AG08395 (cell line): ENCODE data around the gene BRSK2.
"Not testable (repeated sequence)": the region's sequence is repeated elsewhere in the genome, so short reads cannot be mapped to it uniquely, and the experiment has no call there.

Source experiments
- DNase-seq: peaks from one replicate; pipeline ENCODE4 v3.0.0; 2012; ENCODE audit warnings: mixed read lengths, low spot score

BRSK2 gene

GRCh38 chr11:1501421-1502167, 111.9 kb downstream of the BRSK2 start:
- no peak for DNase-seq

DNA sequence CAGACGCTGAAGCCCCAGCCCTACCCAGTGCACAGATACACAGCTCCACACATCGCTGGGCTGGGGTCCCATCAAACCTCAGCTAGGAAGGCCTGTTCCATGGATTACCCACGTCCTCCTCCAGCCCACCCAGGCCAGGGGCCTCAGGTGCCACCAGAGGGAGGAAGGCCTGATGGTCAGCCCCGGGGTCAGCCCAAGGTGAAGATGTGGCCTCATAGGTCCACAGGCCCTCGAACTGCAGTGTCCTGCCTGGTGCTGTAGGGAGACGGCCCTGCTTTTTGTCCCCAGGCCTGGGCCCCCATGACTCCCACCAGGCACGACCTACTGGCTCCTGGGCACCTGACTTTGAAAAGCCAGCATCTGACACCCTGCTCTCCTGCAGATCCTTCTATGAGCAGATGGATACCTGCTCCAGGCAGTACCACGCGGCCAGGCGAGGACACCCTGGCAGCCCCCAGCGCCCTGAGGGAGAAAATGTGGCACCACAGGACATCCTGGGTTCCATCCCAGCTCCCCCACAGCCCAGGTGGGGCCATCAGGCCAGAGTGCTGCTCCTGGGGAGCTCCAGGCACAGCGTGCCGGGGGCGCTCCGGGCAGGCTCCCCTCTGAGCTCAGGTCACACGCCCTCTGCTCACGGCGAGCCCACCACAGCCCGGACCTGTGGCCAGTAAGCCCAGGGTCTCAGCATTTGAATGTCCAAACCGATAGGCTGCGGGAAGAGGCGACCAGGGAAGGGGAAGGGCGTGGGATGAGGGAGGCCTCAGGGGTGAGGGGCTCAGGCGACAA, 112.6 kb downstream of the BRSK2 start:
- no peak for DNase-seq

DNA sequence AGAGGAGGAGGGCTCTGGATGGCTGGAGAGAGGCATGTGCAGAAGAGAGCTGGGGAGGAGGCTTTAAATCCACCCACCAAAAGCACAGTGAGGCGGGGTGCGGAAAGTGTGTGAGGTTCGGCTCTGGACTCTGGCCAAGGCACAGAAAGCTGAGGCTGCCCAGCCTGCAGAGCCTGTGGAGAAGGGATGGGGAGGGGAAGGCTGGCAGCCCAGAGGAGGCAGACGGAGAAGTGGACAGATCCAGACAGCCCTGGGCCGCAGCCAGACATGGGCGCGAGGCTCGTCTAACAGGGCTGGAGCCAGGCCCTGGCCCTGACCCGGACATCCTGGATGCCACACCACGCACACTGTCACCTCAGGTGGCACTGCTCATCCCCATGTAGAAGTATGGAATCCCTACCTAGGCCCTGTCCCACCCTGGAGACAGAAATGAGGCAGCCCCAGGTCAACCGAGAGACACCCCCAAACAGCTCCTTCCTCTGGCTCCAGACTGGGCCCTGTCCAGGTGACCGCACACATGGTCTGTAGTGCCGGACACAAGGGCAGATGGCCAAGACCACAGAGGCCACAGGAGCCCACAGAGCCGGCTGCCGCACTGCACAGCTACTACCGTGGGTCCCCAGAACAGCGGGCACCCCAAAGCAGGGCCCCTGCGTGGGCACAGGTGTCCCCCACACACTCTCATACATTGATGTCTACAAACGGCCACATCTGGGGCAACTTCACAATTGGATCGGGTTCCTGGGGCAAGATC, 113.4 kb downstream of the BRSK2 start:
- DNase-seq, result no peak

DNA sequence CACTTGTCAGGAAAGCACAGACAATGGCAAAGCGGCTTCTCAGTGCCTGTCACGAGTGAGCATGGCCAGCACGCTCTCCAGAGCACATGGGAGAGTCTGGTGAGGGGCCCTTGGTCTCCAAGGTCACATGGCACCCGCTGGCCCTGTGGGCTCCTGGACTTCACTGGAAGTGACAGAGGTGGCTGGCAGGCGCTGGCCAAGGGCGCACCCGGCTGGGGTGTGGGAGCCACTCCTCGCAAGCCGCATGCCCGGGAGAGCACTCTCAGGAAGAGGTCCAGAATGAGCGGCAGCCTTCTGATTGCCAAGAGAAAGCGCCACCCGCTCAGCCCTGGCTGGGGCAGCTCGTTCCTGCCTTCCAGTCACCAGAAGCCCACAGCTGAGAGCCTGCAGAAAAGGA, 114.0 kb downstream of the BRSK2 start:
- DNase-seq, result no peak

DNA sequence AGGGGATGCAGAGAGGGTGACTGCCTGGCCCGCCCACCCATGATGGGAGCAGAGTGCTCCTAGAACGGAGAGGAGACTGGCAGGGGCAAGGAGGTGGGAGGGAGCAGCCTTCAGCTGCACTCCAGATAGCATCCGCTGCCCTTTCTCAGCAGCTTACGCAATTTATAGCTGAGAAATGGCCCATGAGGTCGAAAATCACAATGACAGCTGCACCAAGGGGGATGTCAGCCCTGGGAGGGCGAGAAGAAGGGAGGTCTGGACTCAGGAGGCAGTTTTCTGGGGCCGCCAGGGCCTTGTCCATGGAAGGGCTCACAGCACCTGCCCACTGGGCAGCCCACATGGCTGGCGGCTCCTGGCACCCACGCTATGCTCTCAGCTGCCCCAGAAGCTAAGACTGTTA, 114.4 kb downstream of the BRSK2 start:
- no peak for DNase-seq

DNA sequence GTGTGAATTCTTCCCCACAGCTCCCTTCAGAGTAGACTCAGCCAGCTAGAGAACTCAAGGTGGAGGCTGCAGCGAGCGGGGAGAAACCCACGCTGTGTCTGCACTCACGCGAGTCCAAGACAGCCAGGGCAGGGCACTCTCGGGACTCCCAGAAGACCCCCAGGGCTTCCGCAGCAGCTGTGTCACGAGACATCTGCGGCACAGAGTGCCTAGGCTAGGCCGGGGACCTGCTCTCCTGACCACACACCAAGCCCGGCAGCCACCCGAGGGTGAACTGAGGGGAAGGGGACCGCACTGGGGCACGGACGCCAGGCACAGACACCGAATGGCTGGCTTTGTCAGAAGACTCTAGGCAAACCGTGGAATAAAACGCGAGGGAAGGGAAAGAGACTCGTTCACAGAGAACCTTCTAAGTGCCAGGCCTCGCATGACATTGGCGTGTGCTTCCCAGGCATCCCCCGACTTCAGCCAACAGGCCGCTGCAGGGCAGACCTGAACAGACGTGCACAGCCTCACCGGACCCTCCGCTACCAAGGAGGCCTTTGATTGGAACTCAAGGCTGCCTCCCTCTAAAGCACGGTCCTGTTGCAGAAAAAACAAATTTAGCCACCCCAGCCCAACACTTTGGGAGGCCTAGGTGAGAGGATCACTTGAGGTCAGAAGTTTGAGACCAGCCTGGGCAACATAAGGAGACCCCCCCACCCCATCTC, 115.0 kb downstream of the BRSK2 start:
- DNase-seq, result no peak

DNA sequence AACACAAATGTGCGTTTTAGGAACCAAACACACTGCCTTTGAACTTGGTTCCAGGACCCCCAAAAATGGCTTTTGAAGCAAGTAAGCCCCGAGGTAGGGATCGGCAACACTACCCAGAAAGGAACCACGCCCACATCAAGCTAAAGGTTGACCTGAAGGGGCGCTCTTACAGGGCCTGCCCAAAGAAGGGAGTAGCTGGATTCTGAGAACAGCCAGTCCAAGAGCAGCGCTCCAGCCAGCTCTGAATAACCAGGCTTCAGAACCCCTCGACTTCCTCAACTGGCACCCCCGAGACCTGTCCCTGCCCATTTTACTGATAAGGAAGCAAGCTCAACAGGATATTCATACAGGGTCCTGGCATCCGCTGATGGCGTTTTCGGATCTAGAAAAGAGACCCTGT, 115.7 kb downstream of the BRSK2 start:
- no peak for DNase-seq

DNA sequence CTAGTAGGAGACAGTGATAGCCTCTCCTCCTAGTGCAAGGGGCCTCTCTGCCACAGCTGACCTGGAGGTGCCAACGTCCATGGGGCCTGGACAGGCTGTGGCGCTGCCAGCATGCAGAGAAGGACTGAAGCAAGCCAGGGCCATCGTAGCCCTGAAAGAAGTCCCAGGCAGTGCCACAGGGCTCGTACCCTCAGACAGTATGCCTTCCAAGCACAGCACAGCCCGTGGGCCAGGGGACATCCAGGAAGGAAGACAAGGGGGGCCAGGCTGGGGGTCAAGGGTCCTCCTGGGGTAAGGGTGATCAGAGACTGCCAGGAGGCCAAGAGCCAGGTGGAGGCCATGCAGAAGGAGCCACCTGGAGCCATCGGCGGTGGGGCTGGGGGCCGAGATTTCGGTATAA, 117.2 kb downstream of the BRSK2 start:
- DNase-seq, result no peak

DNA sequence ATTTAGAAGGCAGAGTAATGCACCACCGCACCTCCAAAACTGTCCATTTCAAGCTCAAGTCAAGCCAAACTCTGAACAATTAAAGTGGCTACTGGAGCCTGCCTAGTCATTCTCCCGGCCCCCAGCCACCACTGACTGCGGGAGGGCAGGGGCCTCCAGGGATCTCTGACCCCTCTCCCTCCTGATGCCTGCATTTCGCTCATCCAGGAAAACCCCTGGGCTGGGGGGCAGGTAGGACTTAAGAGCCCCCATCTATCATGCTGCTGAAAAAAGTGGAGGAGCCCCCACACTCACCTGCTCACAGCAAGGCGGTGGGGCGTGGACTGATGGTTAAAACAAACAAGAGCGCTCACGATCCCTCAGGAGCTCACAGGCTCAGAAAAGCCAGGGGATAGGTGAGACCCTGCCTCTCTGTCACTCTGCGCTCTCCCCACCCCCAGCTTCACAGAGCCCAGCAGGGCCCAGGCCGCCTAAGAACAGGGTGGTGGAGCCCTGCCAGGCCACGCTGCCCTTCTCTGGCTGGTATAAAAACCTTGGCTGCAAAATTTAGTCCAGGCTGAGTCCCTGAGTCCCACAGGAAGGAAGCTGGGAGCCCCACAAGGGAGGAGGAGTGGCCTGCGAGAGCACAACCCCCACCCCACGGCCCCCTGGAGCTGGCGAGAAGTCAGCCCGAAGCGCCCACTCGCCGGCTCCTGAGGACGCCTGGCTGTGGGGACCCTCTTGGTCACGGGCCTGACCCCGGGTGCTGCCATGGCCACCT, 117.8 kb downstream of the BRSK2 start:
- DNase-seq, result no peak

DNA sequence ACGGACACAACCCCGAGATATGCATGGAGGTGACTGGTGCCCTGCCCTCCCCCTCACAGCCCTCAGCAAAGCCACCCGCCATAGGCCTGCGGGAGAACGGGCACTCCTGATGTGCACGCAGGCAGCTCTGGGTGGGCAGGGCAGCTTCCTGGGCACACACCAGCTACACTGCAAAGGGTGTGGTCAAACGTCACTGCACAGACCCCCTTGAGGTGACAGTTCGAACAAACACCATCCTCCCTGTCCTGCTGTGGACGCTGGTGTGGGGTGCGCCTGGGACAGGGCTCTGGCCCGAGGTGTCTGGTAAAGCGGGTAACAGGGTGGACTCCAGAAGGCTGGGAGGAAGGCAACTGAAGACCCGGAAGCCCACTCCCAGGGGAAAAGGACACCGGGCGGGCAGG, 118.8 kb downstream of the BRSK2 start:
- no peak for DNase-seq

DNA sequence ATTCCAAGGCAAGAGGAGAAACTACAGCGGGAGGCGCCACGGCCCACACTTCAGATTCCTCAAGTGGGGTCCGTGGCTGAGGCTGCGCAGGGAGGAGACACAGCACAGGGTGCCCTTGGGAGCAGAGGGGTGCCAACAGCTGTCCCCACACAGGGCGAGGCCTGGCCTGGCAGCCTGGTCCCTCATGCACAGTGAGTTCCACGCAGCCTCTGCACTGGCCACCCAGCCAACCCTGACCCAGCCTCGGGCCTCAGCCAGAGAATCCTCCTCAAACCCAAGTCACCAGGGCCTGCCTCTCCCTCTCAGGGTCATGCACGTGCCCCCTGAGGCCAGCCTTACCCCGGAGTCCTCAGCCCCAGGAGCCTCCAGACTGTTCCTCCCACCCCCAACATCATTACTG, 119.3 kb downstream of the BRSK2 start:
- no peak for DNase-seq

DNA sequence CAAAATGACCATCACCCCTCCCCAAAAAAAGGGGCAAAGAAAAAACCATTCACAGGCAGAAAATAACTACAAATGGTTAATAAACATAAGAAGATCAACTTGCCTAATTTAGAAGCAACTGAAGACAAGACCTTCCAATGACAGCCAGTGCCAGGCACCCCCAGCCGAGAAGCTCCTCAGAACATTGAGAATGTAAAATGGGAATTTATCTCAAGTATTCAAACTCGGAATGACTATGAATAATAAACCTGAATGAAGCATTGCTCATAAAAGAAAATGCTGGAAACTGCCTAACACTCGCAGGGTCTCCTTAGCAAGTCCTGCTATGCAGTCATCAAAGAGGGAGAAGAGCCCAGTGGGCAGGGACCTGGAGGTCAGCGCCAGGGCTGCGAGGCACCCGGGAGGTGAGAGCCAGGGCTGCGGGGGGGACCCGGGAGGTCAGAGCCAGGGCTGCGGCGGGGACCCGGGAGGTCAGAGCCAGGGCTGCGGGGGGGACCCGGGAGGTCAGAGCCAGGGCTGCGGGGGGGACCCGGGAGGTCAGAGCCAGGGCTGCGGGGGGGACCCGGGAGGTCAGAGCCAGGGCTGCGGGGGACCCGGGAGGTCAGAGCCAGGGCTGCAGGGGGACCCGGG, 120.0 kb downstream of the BRSK2 start:
- DNase-seq, result no peak

DNA sequence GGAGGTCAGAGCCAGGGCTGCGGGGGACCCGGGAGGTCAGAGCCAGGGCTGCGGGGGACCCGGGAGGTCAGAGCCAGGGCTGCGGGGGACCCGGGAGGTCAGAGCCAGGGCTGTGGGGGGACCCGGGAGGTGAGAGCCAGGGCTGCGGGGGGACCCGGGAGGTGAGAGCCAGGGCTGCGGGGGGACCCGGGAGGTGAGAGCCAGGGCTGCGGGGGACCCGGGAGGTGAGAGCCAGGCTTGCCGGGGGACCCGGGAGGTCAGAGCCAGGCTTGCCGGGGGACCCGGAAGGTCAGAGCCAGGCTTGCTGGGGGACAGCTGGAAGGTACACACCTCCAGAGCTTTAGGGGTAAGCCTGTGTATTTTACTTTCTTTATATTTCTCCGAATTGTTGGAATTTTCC, 120.6 kb downstream of the BRSK2 start:
- DNase-seq, result not testable (repeated sequence)

DNA sequence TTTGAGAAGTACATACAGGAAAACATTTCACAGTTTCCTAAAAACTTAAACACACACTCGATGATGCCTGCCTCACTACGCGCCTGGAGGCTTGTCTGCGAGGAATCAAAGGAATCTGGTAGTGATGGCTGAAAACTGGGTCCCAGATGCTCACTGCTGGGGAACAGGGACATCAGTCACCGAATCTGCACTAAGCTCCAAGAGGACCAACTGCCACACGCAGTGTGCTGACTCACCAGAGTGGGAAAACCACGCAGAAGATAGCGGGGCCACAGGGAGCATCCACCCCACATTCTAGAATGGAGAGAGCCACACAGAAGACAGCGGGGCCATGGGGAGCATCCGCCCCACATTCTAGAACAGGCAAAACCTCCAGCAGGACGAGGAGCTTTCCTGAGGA, 121.2 kb downstream of the BRSK2 start:
- DNase-seq, result no peak

- DNase-seq, result no peak
Measured at GRCh38 chr11:1511937-1512496, 122.3 kb downstream of the BRSK2 start.
